SU-DHL-6 (cell line): ENCODE measurements around the gene INO80C.

Source experiments
- H2AFZ ChIP-seq: fragments of 200-600 bp; sonication (generic); 2 replicates; pipeline ENCODE4 v1.6.1; 2014; ENCODE audit warnings: low read depth, mild to moderate bottlenecking, moderate library complexity, mixed read lengths, antibody characterized with exemption, low read length; ENCODE audit not compliant: severe bottlenecking
- H3F3A ChIP-seq: fragments of 200-600 bp; shearing (Covaris generic); 2 replicates; pipeline ENCODE4 v1.6.0; 2016; ENCODE audit warnings: antibody characterized with exemption, mild to moderate bottlenecking; ENCODE audit not compliant: insufficient read depth
- H3K27ac ChIP-seq: fragments of 200-600 bp; sonication (generic); 2 replicates; pipeline ENCODE4 v1.5.1; 2016; ENCODE audit warnings: low read depth, mild to moderate bottlenecking, low read length, moderate library complexity, mixed read lengths
- H3K27me3 ChIP-seq: fragments of 200-600 bp; sonication (generic), shearing (Covaris generic); 2 replicates; pipeline ENCODE4 v1.6.0; 2014; ENCODE audit warnings: mild to moderate bottlenecking, low read length
- H3K36me3 ChIP-seq: fragments of 200-600 bp; sonication (generic); 2 replicates; pipeline ENCODE4 v1.6.1; 2014; ENCODE audit warnings: mild to moderate bottlenecking, low read length, mixed read lengths
- H3K4me2 ChIP-seq: fragments of 300-600, 200-600 bp; shearing (Covaris generic), sonication (generic); 2 replicates; pipeline ENCODE4 v1.6.0; 2014; ENCODE audit warnings: low read length, low read depth, mild to moderate bottlenecking; ENCODE audit not compliant: poor library complexity, severe bottlenecking
- H3K4me3 ChIP-seq: fragments of 200-600 bp; sonication (generic); 2 replicates; pipeline ENCODE4 v1.5.1; 2014; ENCODE audit warnings: antibody characterized with exemption, low read length, mild to moderate bottlenecking, mixed read lengths; ENCODE audit not compliant: insufficient read depth, poor library complexity, severe bottlenecking
- H3K79me2 ChIP-seq: fragments of 200-600 bp; sonication (generic); 2 replicates; pipeline ENCODE4 v1.6.1; 2014; ENCODE audit warnings: mild to moderate bottlenecking, low read length, moderate library complexity; ENCODE audit not compliant: insufficient read depth
- H3K9ac ChIP-seq: fragments of 200-600 bp; sonication (generic); 2 replicates; pipeline ENCODE4 v1.7.0; 2014; ENCODE audit warnings: mild to moderate bottlenecking, low read length
- H3K9me2 ChIP-seq: fragments of 200-600 bp; sonication (generic); replicated peaks from 2 replicates; pipeline ENCODE4 v1.6.1; 2014; ENCODE audit warnings: low read length; ENCODE audit not compliant: insufficient read depth
- H3K9me3 ChIP-seq: fragments of 200-600 bp; sonication (generic); 2 replicates; pipeline ENCODE4 v1.6.1; 2014; ENCODE audit warnings: low read length, mixed read lengths; ENCODE audit not compliant: insufficient read depth
- H4K20me1 ChIP-seq: fragments of 200-600 bp; sonication (generic); 2 replicates; pipeline ENCODE4 v1.6.1; 2014; ENCODE audit warnings: low read depth, mild to moderate bottlenecking, antibody characterized with exemption, low read length, moderate library complexity, mixed read lengths
- EZH2phosphoT487 ChIP-seq: fragments of 200-600 bp; sonication (generic), shearing (Covaris generic); conservative IDR thresholded peaks from 2 replicates; pipeline ENCODE4 v1.6.1; 2018; ENCODE audit warnings: mild to moderate bottlenecking, antibody characterized with exemption, low read length, moderate library complexity, mixed read lengths
- TF ChIP-seq, protein P1 (sequence below): fragments of 200-600 bp; sonication (generic); IDR thresholded peaks from one replicate; pipeline ENCODE4 v1.5.1; 2017; ENCODE audit warnings: antibody characterized with exemption, mild to moderate bottlenecking, low read length, moderate library complexity; ENCODE audit not compliant: insufficient read depth, poor library complexity, severe bottlenecking

INO80C gene

GRCh38 chr18:35535297-35535696 is 37.5 kb upstream of the INO80C start:
- Histone ChIP-seq H3K4me3 (no peak overlapping the region), H3K9me3 (no peaks in the 10 kb centered on the region), H4K20me1 (no peaks in the 10 kb centered on the region), H3F3A (no peaks in the 10 kb centered on the region), H3K79me2 (no peaks in the 10 kb centered on the region), H3K9me2 (no peaks in the 10 kb centered on the region), H3K4me2 (no peak overlapping the region), H3K27ac (no peak overlapping the region), H3K27me3 (peaks cover 3% of the 10 kb centered on the region; the same call in 1 of the 2 replicates), H2AFZ (no peak overlapping the region), H3K36me3 (no peaks in the 10 kb centered on the region), H3K9ac (no peak overlapping the region)
- no peak for TF ChIP-seq EZH2phosphoT487
- TF ChIP-seq, protein P1, sequence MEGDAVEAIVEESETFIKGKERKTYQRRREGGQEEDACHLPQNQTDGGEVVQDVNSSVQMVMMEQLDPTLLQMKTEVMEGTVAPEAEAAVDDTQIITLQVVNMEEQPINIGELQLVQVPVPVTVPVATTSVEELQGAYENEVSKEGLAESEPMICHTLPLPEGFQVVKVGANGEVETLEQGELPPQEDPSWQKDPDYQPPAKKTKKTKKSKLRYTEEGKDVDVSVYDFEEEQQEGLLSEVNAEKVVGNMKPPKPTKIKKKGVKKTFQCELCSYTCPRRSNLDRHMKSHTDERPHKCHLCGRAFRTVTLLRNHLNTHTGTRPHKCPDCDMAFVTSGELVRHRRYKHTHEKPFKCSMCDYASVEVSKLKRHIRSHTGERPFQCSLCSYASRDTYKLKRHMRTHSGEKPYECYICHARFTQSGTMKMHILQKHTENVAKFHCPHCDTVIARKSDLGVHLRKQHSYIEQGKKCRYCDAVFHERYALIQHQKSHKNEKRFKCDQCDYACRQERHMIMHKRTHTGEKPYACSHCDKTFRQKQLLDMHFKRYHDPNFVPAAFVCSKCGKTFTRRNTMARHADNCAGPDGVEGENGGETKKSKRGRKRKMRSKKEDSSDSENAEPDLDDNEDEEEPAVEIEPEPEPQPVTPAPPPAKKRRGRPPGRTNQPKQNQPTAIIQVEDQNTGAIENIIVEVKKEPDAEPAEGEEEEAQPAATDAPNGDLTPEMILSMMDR, result no peak

DNA sequence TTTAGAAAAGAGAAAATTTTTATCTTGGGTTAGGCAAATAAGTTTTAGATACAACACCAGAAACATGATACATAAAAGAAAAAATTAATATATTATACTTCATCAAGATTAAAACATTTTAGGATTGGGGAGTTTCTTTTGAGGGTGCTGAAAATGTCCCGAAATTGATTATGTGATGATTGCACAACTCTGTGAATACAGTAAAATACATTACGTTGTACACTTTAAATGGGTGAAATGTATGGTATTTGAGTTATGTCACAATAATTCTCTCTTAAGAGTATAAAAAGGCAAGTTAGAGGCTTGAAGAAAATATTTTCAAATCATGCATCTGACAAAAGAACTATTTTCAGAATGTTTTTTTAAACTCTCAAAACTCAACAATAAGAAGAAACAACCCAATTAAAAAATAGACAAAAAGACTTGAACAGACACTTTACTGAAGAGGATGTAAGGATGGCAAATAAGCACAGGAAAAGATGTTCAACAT is 36.2 kb upstream of the INO80C start:
- TF ChIP-seq EZH2phosphoT487, result no peak
- TF ChIP-seq, protein P1, result no peak
- H3K27me3 ChIP-seq, result peaks cover 3% of the 10 kb centered on the region; the same call in 1 of the 2 replicates
- no peak overlapping the region for H2AFZ ChIP-seq
- H3F3A ChIP-seq, result no peaks in the 10 kb centered on the region
- H3K27ac ChIP-seq, result no peak overlapping the region
- no peak overlapping the region for H3K9ac ChIP-seq
- no peaks in the 10 kb centered on the region for H3K9me2 ChIP-seq
- no peak overlapping the region for H3K4me3 ChIP-seq
- H3K4me2 ChIP-seq, result no peak overlapping the region
- H3K36me3 ChIP-seq, result no peaks in the 10 kb centered on the region
- no peaks in the 10 kb centered on the region for H3K9me3 ChIP-seq
- H3K79me2 ChIP-seq, result no peaks in the 10 kb centered on the region
- H4K20me1 ChIP-seq, result no peaks in the 10 kb centered on the region

GRCh38 chr18:35528749-35529274 is 31.1 kb upstream of the INO80C start:
- no peak overlapping the region for H2AFZ ChIP-seq
- no peaks in the 10 kb centered on the region for H4K20me1 ChIP-seq
- no peaks in the 10 kb centered on the region for H3K36me3 ChIP-seq
- no peak overlapping the region for H3K27ac ChIP-seq
- no peaks in the 10 kb centered on the region for H3F3A ChIP-seq
- H3K9ac ChIP-seq, result no peak overlapping the region
- H3K27me3 ChIP-seq, result no peaks in the 10 kb centered on the region; the same call in 1 of the 2 replicates
- TF ChIP-seq, protein P1, result no peak
- TF ChIP-seq EZH2phosphoT487, result no peak
- H3K9me3 ChIP-seq, result no peaks in the 10 kb centered on the region
- no peak overlapping the region for H3K4me3 ChIP-seq
- no peaks in the 10 kb centered on the region for H3K79me2 ChIP-seq
- no peak overlapping the region for H3K4me2 ChIP-seq
- no peaks in the 10 kb centered on the region for H3K9me2 ChIP-seq
